GM10266 (cell line): ENCODE measurements around the gene ZFP36L1.

Experiments used
- DNase-seq: peaks from one replicate; pipeline ENCODE4 v3.0.0; 2012; ENCODE audit errors: extremely low spot score
- CTCF ChIP-seq: IDR thresholded peaks from 2 replicates; pipeline ENCODE4 v1.5.1; 2012; ENCODE audit warnings: mild to moderate bottlenecking, low read depth; ENCODE audit not compliant: control insufficient read depth, insufficient read depth; ENCODE audit errors: missing control alignments

The ZFP36L1 gene

GRCh38 chr14:68791078-68791901, 1.6 kb downstream of the ZFP36L1 start:
- TF ChIP-seq CTCF, result no peak
- DNase-seq, result no peak

DNA sequence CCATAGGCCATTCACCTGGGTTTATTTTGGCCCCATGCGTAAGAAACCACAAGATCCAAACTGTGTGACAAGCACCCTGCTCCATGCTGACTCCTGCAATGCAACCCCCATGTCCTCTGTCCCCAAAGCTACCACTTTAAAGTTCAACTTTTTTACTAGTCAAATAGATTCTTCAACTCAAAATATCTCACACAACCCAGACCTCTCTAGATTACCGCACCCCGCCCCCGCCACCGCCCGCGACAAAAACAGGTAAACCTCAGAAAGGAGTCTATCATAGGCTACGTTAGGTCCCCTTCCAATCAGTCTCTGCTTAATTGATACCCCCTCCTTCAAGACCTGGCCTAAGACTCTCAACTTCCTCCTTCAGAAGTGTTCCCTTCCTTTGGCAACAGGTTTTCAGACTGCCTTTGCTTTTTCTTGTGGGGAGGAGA, 2.2 kb downstream of the ZFP36L1 start:
- TF ChIP-seq CTCF, result no peak
- DNase-seq, result no peak

- no peak for DNase-seq
- no peak for TF ChIP-seq CTCF
Measured at GRCh38 chr14:68789821-68790643, 2.8 kb downstream of the ZFP36L1 start.

DNA sequence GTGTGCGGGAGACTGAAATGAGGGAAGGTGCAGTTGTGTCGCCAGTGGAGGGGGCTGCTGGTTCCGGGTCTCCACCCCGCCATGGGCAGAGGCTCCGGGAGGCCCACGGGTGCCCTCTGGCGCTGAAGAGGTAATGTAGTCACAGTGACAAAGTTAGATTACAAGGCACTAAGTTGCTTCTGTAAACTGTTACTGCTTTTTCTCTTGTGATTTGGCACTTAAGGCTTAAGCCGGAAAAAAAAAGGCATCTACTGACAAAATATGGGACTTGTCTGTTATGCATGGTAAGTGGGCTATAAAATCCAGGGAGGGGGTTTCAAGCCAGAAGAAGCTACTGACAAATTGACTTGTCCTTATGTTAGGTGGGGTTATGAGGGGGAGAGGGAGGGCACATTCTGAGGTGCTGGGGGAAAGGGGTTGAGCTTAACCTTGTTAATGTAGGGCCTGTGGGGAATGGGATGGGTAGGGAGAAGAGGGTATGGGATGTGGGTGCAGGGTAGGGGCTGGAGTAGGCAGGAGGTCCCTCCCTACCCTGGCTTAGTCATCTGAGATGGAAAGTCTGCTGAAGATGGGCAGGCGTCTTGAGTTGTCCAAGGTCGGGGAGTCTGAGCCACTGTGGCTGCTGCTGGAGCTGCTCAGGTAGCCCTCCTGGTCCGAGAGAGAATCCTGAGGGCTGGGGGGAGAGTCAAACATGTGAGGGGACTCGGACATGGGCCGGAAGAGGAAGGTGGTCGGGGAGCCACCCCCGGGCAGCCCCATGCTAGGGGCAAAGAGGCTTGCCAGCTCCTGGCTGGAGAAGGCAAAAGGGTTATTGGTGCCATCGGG, 3.7 kb downstream of the ZFP36L1 start:
- DNase-seq, result peak; percentile 65
- peak; percentile 78 for TF ChIP-seq CTCF

DNA sequence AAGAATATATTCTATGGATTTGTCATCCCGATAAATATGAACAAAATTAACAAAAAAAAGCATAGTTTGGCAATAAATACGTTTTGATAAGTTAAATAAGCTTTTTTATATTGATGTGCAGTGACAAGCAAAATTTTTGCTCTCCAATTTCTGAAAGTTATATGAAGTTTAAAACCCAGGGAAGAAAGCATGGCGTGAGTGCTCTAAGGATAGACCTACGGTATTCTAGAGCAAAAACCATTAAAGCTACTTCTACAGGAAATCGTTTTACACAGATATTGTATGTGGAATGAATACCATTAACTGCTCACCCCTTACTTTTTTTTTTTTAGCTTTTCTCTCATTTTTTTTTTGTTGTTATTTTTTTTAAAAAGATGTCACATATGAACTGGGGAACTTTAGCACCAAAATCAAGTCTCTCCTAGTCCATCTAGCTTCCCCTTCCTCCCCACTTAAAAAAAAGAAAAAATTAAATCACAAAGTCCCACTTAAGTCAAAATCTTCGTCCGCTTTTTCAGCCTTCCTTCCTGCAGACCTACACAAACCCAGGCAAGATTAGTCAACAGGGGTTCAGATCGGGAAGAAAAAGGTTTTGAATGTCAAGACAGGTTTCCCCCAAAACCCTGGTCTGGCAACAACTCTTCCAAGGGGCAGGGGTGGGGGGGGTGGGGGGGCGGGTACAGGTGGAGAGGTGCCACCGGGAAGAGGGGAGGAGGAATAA, 4.4 kb downstream of the ZFP36L1 start:
- DNase-seq, result no peak
- no peak for TF ChIP-seq CTCF

DNA sequence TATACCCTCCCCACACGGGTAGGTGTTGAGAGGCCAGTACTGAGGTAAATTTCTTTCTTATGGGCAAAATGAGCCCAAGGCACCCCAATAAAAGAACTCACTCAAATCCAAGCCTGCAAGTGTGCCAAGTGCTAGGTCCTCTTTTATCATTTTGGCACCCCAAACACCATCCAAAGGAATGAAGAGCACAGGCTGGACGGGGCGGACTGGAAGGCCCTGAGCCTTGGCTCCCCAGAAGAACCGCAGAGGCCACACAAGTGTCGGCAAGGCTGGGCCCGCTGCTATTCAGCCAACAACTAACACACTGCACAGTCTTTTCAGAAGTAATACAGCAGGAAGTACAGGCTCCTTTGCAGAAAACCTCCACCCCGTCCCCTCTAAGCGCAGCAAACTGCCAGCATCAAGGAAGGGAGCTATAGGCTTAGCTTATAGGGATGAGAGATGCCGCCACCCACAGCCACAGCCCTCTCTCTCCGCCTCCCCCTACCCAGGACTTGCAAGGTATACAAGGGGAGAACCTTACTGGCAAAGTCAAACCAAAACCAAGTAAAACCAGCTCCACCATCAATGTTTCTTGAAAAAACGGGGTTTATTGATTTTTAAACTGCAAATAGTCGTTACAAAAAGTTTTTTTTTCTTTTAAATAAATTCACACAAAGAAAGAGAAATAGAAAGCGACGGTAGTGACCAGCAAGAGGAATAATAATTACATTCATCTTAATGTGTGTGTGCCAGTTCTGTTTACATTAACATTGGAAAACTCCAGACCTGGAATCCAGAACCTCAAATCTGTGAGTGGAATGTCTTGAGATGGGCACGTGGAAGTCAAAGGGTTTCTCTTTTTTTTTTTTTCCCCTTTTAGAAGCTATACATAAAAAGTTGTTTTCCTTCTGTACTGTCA, 5.5 kb downstream of the ZFP36L1 start:
- TF ChIP-seq CTCF, result no peak
- no peak for DNase-seq
